Fibroblast of skin of right biceps (primary cell): ENCODE results near the gene TBC1D16.
"Not testable (repeated sequence)": the region's sequence is repeated elsewhere in the genome, so short reads cannot be mapped to it uniquely, and the experiment has no call there.

Experiments used
- DNase-seq: peaks from one replicate; pipeline ENCODE4 v3.0.0-alpha.2; 2013

Gene TBC1D16

DNA sequence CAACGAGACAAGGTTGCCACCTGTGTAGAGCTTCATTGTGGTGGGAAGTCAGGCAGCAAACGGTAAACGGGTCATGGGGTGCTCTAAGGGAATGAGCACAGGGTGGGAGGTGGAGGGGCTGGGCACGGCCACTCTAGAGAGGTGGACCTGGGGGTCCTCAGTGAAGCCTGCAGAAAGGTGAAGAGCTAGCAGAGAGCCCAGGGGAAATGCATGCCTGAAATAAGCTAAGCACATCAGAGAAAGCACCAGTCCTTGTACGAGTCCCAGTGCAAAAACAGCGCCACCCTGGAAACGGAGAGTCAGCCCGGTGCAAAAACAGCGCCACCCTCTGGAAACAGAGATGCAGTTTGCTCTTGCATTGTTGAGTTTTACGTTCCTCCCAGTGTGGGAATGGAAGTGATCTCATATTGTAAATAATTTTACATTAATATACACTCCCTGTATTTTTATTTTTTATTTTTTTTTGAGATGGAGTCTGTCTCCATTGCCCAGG, 65.0 kb downstream of the TBC1D16 start:
- no peak for DNase-seq

GRCh38 chr17:79969906-79970305, 65.8 kb downstream of the TBC1D16 start:
- no peak for DNase-seq

DNA sequence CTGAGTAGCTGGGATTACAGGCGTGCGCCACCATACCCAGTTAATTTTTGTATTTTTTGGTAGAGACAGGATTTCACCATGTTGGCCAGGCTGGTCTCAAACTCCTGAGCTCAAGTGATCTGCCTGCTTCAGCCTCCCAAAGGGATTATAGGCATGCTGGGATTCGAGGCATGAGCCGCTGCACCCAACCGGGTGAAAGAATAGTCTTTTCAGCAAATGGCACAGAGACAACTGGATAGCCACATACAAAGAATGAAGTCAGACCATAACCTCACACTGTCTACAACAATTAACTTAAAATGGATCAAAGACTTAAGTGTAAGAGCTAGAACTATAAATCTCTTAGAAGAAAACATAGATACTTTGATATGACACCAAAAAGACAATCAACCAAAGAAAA, 67.6 kb downstream of the TBC1D16 start:
- DNase-seq = no peak

DNA sequence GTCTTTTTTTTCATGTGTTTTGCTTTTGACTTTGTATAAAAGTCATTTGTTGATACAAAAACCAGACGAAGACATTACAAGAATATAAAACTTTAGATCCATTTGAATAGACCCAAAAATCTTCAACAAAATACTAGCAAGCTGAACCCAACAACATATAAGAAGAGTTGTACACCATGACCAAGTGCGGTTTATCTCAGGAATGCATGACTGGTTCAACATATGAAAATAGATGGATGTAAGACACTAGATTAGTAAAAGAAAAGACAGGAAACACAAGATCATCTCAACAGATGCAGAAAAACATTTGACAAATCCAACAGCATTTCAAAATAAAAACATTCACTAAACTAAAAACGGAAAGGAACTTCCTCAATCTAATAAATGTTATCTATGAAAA, 69.0 kb downstream of the TBC1D16 start:
- no peak for DNase-seq

DNA sequence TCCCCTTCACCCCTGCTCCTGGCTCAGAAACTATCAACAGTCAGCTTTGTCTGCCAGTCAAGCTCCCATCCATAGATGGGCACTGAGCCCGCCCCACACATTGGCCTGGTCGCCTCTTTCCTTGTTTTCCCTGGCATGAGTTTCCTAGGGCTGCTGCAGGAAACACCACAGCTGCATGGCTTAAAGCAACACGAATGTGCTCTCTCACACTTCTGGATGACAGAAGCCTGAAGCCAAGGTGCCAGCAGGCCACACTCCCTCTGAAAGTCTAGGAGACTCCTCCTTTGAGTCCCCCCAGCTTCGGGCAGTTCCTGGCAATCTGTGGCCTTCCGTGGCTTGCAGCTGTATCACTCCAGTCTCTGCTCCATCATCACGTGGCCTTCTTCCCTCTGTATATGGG, 69.9 kb downstream of the TBC1D16 start:
- no peak for DNase-seq

GRCh38 chr17:79962467-79962866, 73.2 kb downstream of the TBC1D16 start:
- DNase-seq = not testable (repeated sequence)

DNA sequence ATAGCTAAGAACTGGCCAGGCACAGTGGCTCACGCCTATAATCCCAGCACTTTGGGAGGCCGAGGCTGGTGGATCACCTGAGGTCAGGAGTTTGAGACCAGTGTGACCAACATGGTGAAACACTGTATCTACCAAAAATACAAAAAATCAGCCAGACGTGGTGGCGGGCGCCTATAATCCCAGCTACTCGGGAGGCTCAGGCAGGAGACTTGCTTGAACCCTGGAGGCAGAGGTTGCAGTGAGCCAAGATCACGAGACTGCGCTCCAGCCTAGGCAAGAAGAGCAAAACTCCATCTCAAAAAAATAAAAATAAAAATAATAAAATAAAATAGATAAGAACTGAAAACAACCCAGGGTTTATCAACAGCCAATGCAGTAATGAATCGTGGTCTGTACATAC, 74.1 kb downstream of the TBC1D16 start:
- not testable (repeated sequence) for DNase-seq

DNA sequence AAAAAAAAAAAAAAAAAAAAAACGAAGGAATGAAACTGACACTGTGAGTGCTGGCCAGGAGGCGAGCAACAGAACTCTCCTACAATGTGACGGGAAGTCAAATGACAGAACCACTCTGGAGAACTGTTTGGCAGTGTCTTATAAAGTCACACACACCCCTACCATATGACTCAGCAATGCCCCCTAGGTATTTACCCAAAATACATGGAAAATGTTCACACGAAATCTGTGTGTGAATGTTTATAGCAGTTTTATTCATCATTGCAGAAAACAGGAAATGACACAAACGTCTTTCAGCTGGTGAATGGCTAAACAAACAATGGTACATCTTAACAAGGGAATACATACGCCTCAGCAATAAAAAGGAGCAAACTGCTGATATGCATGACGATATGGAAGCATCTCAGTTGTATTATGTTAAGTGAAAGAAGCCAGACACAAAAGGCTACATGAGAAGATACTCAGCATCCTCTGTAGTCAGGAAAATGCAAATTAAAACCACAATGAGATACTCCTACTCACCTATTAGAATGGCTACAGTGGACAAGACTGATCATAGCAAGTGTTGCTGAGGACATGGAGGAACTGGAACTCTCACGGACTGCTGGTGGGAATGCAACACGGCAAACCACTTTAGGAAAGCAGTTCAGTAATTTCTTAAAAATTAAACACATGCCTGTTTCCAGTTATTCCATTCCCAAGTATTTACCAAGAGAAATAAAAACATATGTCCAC, 74.7 kb downstream of the TBC1D16 start:
- DNase-seq = no peak

GRCh38 chr17:79959042-79959441, 76.6 kb downstream of the TBC1D16 start:
- DNase-seq = no peak

- DNase-seq = no peak
These were observed 78.8 kb downstream of the TBC1D16 start for GRCh38 chr17:79956853-79957252.

- DNase-seq = not testable (repeated sequence)
These were observed 79.3 kb downstream of the TBC1D16 start for GRCh38 chr17:79956441-79956735.

GRCh38 chr17:79955691-79956440, 79.8 kb downstream of the TBC1D16 start:
- DNase-seq = no peak

- no peak for DNase-seq
These were observed 80.5 kb downstream of the TBC1D16 start for GRCh38 chr17:79955167-79955549.

DNA sequence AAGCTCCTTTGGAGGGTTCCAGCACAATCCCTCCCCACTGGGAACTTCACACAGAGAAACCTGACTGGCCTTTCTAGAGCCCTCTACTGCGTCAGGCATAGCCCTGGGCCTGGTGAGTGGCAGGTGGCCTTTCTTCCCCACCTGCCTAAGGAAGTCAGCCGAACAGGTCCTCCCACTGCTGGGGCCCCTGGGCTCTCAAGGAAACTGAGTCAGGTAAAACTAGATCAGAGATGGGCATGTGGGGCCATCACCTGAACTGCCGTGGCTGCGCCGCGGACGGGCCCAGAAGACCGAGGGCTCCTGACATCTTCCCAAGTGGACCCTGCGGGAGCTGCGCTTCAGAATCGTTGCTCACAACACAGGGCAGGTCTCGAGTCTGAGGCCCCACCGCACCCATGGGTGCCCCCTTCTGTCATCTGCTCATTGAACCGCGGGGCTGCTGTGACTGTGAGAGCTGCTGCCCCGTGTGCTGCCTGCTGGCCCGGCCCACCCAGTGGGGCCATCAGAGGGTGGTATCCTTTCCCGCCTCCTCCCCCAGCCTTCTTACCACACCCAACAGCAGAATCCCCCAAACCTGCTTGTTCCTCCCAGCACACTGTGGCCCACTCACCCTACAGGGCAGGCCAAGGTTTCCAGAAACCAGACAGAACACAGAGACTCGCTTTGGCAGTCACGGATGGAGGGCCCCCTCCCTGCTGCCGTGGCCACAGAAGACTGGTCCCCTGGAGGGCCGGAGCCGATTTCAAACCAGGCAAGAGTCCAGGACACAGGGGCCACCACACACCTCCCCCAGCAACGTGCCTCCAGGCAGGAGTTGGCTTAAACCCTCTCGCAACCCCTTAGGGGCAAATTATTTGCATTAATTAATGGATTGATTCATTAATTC, 81.1 kb downstream of the TBC1D16 start:
- no peak for DNase-seq

DNA sequence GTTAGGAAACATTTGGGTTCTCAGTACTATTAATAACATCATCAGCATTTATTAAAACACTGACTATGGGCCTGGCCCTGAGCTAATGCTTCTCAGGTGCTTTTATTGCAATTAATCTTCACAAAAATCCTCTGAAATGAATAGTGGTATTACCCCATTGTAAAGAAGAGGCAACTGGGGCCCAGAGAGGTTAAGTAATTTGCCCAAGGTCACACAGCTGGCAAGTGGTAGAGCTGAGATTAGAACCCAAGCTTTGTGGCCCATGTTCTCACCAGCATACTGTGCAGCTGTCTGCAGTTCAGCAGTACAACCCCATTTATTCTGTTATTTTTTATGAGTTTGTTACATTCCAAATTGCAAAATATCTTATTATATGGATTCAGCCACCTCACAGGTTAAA, 82.3 kb downstream of the TBC1D16 start:
- DNase-seq = no peak

- DNase-seq = no peak
These were observed 82.8 kb downstream of the TBC1D16 start for GRCh38 chr17:79952901-79953300.

- DNase-seq = no peak
These were observed 83.3 kb downstream of the TBC1D16 start for GRCh38 chr17:79952265-79952877.

DNA sequence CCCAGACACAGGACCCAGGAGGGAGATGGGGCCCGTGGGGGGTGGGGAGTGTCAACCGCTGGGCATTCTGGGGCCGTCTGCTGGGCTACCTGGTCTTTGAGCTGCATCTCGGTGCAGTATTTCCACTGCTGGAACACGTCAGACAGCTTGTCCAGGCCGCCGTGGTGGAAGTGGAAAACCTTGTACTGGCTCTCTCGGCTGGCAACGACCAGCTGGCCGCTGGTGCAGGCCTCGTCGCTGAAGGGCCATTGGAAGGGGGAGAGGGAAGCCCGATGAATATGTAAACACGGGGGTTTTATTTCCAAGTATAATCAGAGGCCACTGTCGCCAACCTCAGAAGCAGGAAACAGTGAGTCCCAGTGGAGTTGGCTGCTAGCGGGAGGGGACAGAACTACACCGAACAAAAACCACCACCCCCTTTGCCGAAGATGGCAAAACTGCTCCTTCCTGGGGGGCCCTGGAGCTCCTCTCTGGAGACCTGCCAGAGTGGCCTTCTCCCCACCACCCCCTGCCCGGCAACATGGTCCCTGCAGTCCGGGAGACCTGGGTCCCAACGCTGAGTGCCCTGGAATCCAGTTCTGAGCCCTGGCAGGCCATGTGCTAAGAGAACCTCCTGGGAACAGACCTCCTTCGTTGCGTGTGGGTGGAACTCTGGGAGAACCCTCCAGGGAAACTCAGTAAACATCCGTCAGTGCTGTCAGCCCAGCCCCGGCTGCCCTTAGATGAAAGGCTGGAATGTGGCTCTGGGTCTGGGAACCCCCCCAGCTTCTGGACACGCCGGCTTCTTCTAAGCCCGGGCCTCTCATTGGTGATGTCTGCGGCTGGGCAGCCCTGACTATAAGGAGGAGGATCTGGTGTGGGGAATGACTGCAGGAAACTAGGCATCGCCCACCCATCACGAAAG, 84.1 kb downstream of the TBC1D16 start:
- DNase-seq = peak; percentile 78

GRCh38 chr17:79950751-79951150, 84.9 kb downstream of the TBC1D16 start:
- DNase-seq = no peak

GRCh38 chr17:79950306-79950705, 85.4 kb downstream of the TBC1D16 start:
- DNase-seq = no peak

- no peak for DNase-seq
These were observed 85.9 kb downstream of the TBC1D16 start for GRCh38 chr17:79949656-79950209.
